Head of caudate nucleus (tissue), 42 donors: ENCODE data around the gene EIF3F.

Experiments
- DNase-seq, 42 donors: peaks; one replicate each; pipeline versions ENCODE4 v3.0.0 to v3.0.0-alpha.2; 2020 to 2021; ENCODE audit warnings: mixed read lengths in 7 of 42
- intact Hi-C: fragments of 100-400 bp; cut with DNase I; formaldehyde crosslinking; loops from one replicate; pipeline ENCODE4 v1.15.0; 2022

EIF3F gene

GRCh38 chr11:7986768-7987559, at the start of gene EIF3F:
TSS of gene EIF3F (plus strand) at chr11:7987337. CDS start at chr11:7987353, 16 bp downstream.
- peak; percentile 82 to 98 (median 94) for DNase-seq
- intact Hi-C loops: loop anchor here (5.0 to 10.0 kb wide), 3 partner anchors 95 to 892 kb away; partner anchors contain the start of gene SYT9

- intact Hi-C loops: no loop called here
- no peak for DNase-seq
Observed at GRCh38 chr11:7941146-7941545, 46.0 kb upstream of the EIF3F start.

- no peak for DNase-seq
- intact Hi-C loops: no loop called here
Observed at GRCh38 chr11:7941608-7942007, 45.5 kb upstream of the EIF3F start, which contains the start of gene OR10A3. TSS of gene OR10A3 (minus strand) at chr11:7941708. CDS start at chr11:7939520, 2,188 bp downstream.

- DNase-seq: no peak
- intact Hi-C loops: no loop called here
Observed at GRCh38 chr11:7944123-7944522, 43.0 kb upstream of the EIF3F start.

GRCh38 chr11:7949934-7950333, 37.2 kb upstream of the EIF3F start:
- DNase-seq: no peak
- intact Hi-C loops: no loop called here

- intact Hi-C loops: no loop called here
- no peak for DNase-seq
Observed at GRCh38 chr11:7955191-7955590, 31.9 kb upstream of the EIF3F start.

GRCh38 chr11:7964261-7964660, 22.9 kb upstream of the EIF3F start:
- intact Hi-C loops: no loop called here
- DNase-seq: no peak

GRCh38 chr11:7964873-7965272, 22.3 kb upstream of the EIF3F start:
- intact Hi-C loops: no loop called here

GRCh38 chr11:7965386-7965785, 21.8 kb upstream of the EIF3F start, which contains the start of gene NLRP10:
TSS of gene NLRP10 (minus strand) at chr11:7965447. CDS start at chr11:7963495, 1,952 bp downstream.
- DNase-seq: no peak
- intact Hi-C loops: no loop called here

More at GRCh38 chr11:7964873-7965272, 22.3 kb upstream of the EIF3F start:
- DNase-seq: no peak

GRCh38 chr11:7967097-7967496, 20.0 kb upstream of the EIF3F start:
- intact Hi-C loops: no loop called here
- no peak for DNase-seq

GRCh38 chr11:7967826-7968225, 19.3 kb upstream of the EIF3F start:
- intact Hi-C loops: no loop called here
- no peak for DNase-seq

- intact Hi-C loops: no loop called here
- no peak for DNase-seq
Observed at GRCh38 chr11:7968686-7969085, 18.5 kb upstream of the EIF3F start.

GRCh38 chr11:7969756-7970646, 17.1 kb upstream of the EIF3F start:
- intact Hi-C loops: no loop called here

GRCh38 chr11:7971846-7972245, 15.3 kb upstream of the EIF3F start:
- intact Hi-C loops: no loop called here
- no peak for DNase-seq

More at GRCh38 chr11:7969756-7970646, 17.1 kb upstream of the EIF3F start:
- DNase-seq: no peak

- intact Hi-C loops: no loop called here
- DNase-seq: no peak
Observed at GRCh38 chr11:7973011-7973410, 14.1 kb upstream of the EIF3F start.

GRCh38 chr11:7974668-7975067, 12.5 kb upstream of the EIF3F start:
- intact Hi-C loops: no loop called here
- DNase-seq: no peak

- DNase-seq: no peak
- intact Hi-C loops: no loop called here
Observed at GRCh38 chr11:7977232-7977917, 9.8 kb upstream of the EIF3F start.

GRCh38 chr11:7981619-7982157, 5.4 kb upstream of the EIF3F start:
- intact Hi-C loops: loop anchor here (10.0 kb wide), 2 partner anchors 727 to 887 kb away; partner anchors contain the start of gene SYT9
- DNase-seq: no peak

- no peak for DNase-seq
- intact Hi-C loops: loop anchor here (10.0 kb wide), 2 partner anchors 728 to 888 kb away; partner anchors contain the start of gene SYT9
Observed at GRCh38 chr11:7982582-7983119, 4.5 kb upstream of the EIF3F start.
